H1 (cell line): ENCODE data around the gene TESMIN. TPM values are rescaled to one million over a fixed set of nuclear protein-coding genes. Genes with fewer than 3 reads are reported as not detected.
A peak's percentile ranks its signal among the peaks of the same experiment; 100 is the strongest.

ENCODE experiments used
- CTCF ChIA-PET: fragments of 300-600 bp; sonication (Branson Sonifier 250); formaldehyde crosslinking; loops from one replicate; lab custom pipeline; 2021; ENCODE audit not compliant: partially characterized antibody; lab: Charles Lee
- POLR2A ChIA-PET: fragments of 300-600 bp; sonication (Branson Sonifier 250); formaldehyde crosslinking; loops from one replicate; lab custom pipeline; 2021; ENCODE audit warnings: inconsistent platforms; ENCODE audit not compliant: partially characterized antibody; lab: Charles Lee
- DNase-seq, 2 experiments: peaks; one replicate each; pipeline versions ENCODE4 v3.0.0 to v3.0.0-alpha.2; 2010 to 2022; ENCODE audit warnings: low spot score in 2 of 2, low read depth in 1 of 2, mixed read lengths in 1 of 2
- FAIRE-seq: peaks from 2 replicates; lab custom pipeline; 2011; peaks lifted over from hg19 to GRCh38; lab: Jason Lieb, UNC
- H2AFZ ChIP-seq: 2 replicates; pipeline ENCODE4 v1.8.1; 2012; ENCODE audit warnings: low read length, inconsistent platforms
- H2AK5ac ChIP-seq: 2 replicates; pipeline ENCODE4 v1.6.1; 2013; ENCODE audit warnings: low read depth, low read length
- H2BK120ac ChIP-seq: replicated peaks from 2 replicates; pipeline ENCODE3; 2013; ENCODE audit warnings: low read depth, low read length, inconsistent platforms
- H2BK12ac ChIP-seq: 2 replicates; pipeline ENCODE4 v1.6.1; 2013; ENCODE audit warnings: low read depth, low read length
- H2BK15ac ChIP-seq: 2 replicates; pipeline ENCODE4 v1.6.1; 2013; ENCODE audit warnings: low read length
- H2BK20ac ChIP-seq: 2 replicates; pipeline ENCODE4 v1.6.1; 2013; ENCODE audit warnings: low read length
- H2BK5ac ChIP-seq: 2 replicates; pipeline ENCODE4 v1.6.1; 2013; ENCODE audit warnings: low read depth, low read length
- H3K14ac ChIP-seq: 2 replicates; pipeline ENCODE4 v1.6.1; 2013; ENCODE audit warnings: inconsistent platforms; ENCODE audit not compliant: insufficient read length
- H3K18ac ChIP-seq: 2 replicates; pipeline ENCODE4 v1.6.1; 2013; ENCODE audit warnings: low read length; ENCODE audit errors: extremely low read depth
- H3K23ac ChIP-seq: 2 replicates; pipeline ENCODE4 v1.6.1; 2013; ENCODE audit warnings: inconsistent platforms; ENCODE audit not compliant: insufficient read length
- H3K23me2 ChIP-seq: 2 replicates; pipeline ENCODE4 v1.6.1; 2013; ENCODE audit warnings: low read depth, low read length
- H3K27ac ChIP-seq: 2 replicates; pipeline ENCODE4 v1.6.1; 2011; ENCODE audit warnings: low read depth, low read length, inconsistent platforms
- H3K27me3 ChIP-seq, 4 experiments: replicated peaks in 1 of 4; 1 replicate in 1 of 4; 2 replicates in 3 of 4; pipeline versions ENCODE4 v1.6.1 to v1.8.1; 2011 to 2013; ENCODE audit warnings: low read length in 3 of 4, mild to moderate bottlenecking in 3 of 4, inconsistent platforms in 2 of 4, mixed read lengths in 2 of 4, moderate library complexity in 1 of 4; ENCODE audit not compliant: control insufficient read depth in 3 of 4, insufficient read depth in 3 of 4; ENCODE audit errors: extremely low read depth in 1 of 4
- H3K36me3 ChIP-seq, 4 experiments: 2 replicates each; pipeline versions ENCODE4 v1.6.1 to v1.8.1; 2011 to 2013; ENCODE audit warnings: mild to moderate bottlenecking in 4 of 4, low read length in 3 of 4, moderate library complexity in 2 of 4, control low read depth in 1 of 4, inconsistent platforms in 1 of 4; ENCODE audit not compliant: insufficient read depth in 4 of 4, control insufficient read depth in 2 of 4
- H3K4ac ChIP-seq: replicated peaks from 2 replicates; pipeline ENCODE3; 2013; ENCODE audit warnings: low read length, low read depth, mixed read lengths, inconsistent platforms; ENCODE audit not compliant: insufficient read length
- H3K4me1 ChIP-seq, 4 experiments: replicated peaks in 1 of 4; 1 replicate in 1 of 4; 2 replicates in 3 of 4; pipeline versions ENCODE4 v1.6.1 to v1.8.1; 2011 to 2013; ENCODE audit warnings: low read length in 3 of 4, inconsistent platforms in 2 of 4, mixed read lengths in 1 of 4; ENCODE audit not compliant: insufficient read depth in 4 of 4, control insufficient read depth in 3 of 4
- H3K4me2 ChIP-seq, 2 experiments: 2 replicates each; pipeline versions ENCODE4 v1.6.1 to v1.8.1; 2011 to 2013; ENCODE audit warnings: low read depth in 2 of 2, low read length in 2 of 2, control low read depth in 1 of 2, inconsistent platforms in 1 of 2, mild to moderate bottlenecking in 1 of 2; ENCODE audit not compliant: insufficient read depth in 1 of 2
- H3K4me3 ChIP-seq, 4 experiments: fragments of 200-600, 300-600 bp in 1 of 4; sonication (generic), shearing (Covaris generic), sonication (Bioruptor Twin) in 1 of 4; 2 replicates each; pipeline versions ENCODE4 v1.5.1 to v1.8.1; 2011 to 2016; ENCODE audit warnings: low read length in 4 of 4, low read depth in 3 of 4, control low read depth in 2 of 4, inconsistent platforms in 2 of 4, mild to moderate bottlenecking in 2 of 4, mixed read lengths in 1 of 4, moderate library complexity in 1 of 4; ENCODE audit not compliant: insufficient read depth in 2 of 4; ENCODE audit errors: extremely low read depth in 1 of 4
- H3K56ac ChIP-seq: replicated peaks from 2 replicates; pipeline ENCODE3; 2013; ENCODE audit warnings: low read depth, mild to moderate bottlenecking, mixed read lengths, low read length, inconsistent platforms; ENCODE audit not compliant: insufficient read length
- H3K79me1 ChIP-seq: 2 replicates; pipeline ENCODE4 v1.6.1; 2013; ENCODE audit warnings: low read depth, low read length, control low read depth
- H3K79me2 ChIP-seq, 2 experiments: 2 replicates each; pipeline versions ENCODE4 v1.6.1 to v1.8.1; 2012 to 2013; ENCODE audit warnings: low read length in 2 of 2, mild to moderate bottlenecking in 2 of 2, inconsistent platforms in 1 of 2; ENCODE audit not compliant: insufficient read depth in 2 of 2, control insufficient read depth in 1 of 2
- H3K9ac ChIP-seq, 4 experiments: replicated peaks in 1 of 4; 1 replicate in 1 of 4; 2 replicates in 3 of 4; pipeline versions ENCODE4 v1.6.1 to v1.8.1; 2011 to 2013; ENCODE audit warnings: low read depth in 3 of 4, low read length in 3 of 4, control low read depth in 2 of 4, mild to moderate bottlenecking in 2 of 4, moderate library complexity in 2 of 4, inconsistent platforms in 1 of 4; ENCODE audit errors: extremely low read depth in 1 of 4
- H3K9me3 ChIP-seq, 2 experiments: 2 replicates each; pipeline versions ENCODE4 v1.6.1 to v1.8.1; 2012 to 2013; ENCODE audit warnings: mild to moderate bottlenecking in 2 of 2, moderate library complexity in 2 of 2, control low read depth in 1 of 2, inconsistent platforms in 1 of 2, low read depth in 1 of 2, low read length in 1 of 2, mixed read lengths in 1 of 2; ENCODE audit not compliant: insufficient read depth in 2 of 2
- H4K20me1 ChIP-seq, 2 experiments: replicated peaks in 1 of 2; 2 replicates each; pipeline versions ENCODE3 to v1.8.1; 2011 to 2013; ENCODE audit warnings: inconsistent platforms in 2 of 2, low read length in 2 of 2, mild to moderate bottlenecking in 1 of 2; ENCODE audit not compliant: insufficient read depth in 2 of 2, control insufficient read depth in 1 of 2
- H4K5ac ChIP-seq: 2 replicates; pipeline ENCODE4 v1.6.1; 2013; ENCODE audit warnings: low read length, low read depth, mixed read lengths, inconsistent platforms; ENCODE audit not compliant: insufficient read length
- H4K8ac ChIP-seq: 2 replicates; pipeline ENCODE4 v1.8.0; 2013; ENCODE audit warnings: mild to moderate bottlenecking, moderate library complexity, low read length, inconsistent platforms; ENCODE audit not compliant: insufficient read depth; ENCODE audit errors: extremely low read depth
- H4K91ac ChIP-seq: replicated peaks from 2 replicates; pipeline ENCODE3; 2013; ENCODE audit warnings: low read length, mixed read lengths, inconsistent platforms; ENCODE audit not compliant: insufficient read length
- KDM5A ChIP-seq: fragments of 200-600 bp; IDR thresholded peaks from 2 replicates; pipeline ENCODE4 v1.7.1; 2012; ENCODE audit warnings: mild to moderate bottlenecking, low read length, inconsistent platforms, mixed read lengths
- MAFK ChIP-seq: IDR thresholded peaks from 2 replicates; pipeline ENCODE4 v1.6.1; 2012; ENCODE audit warnings: low read depth, mild to moderate bottlenecking, improper control_type of control experiment, low read length
- RAD21 ChIP-seq, 2 experiments: IDR thresholded peaks in 1 of 2; conservative IDR thresholded peaks in 1 of 2; 2 replicates each; pipeline ENCODE4 v1.6.1; 2011; ENCODE audit warnings: low read depth in 2 of 2, low read length in 2 of 2, improper control_type of control experiment in 1 of 2, inconsistent platforms in 1 of 2, mild to moderate bottlenecking in 1 of 2, moderate library complexity in 1 of 2
- WGBS, 2 experiments: shearing (Covaris generic) in 1 of 2; methylation state at CpG; one replicate each; pipeline versions ENCODE4 v1.1.6 to v1.1.7; 2013 to 2015; ENCODE audit warnings: low lambda C conversion rate in 2 of 2, mixed read lengths in 2 of 2, inconsistent platforms in 1 of 2, low coverage in 1 of 2, missing lambda C conversion rate in 1 of 2; ENCODE audit not compliant: insufficient replicate concordance in 2 of 2, insufficient coverage in 1 of 2, insufficient read length in 1 of 2; ENCODE audit errors: extremely low coverage in 1 of 2, missing lambda C conversion rate in 1 of 2; 5-methylcytosine and 5-hydroxymethylcytosine counted together
- polyA plus RNA-seq, 7 experiments: library from polyadenylated mRNA; depleted of rRNA in 3 of 7; stranded (reverse) in 5 of 7; unstranded in 2 of 7; fragments of >200 nt in 5 of 7; fragments of 200-250 nt in 2 of 7; gene quantifications; 1 replicate in 5 of 7; 2 replicates in 1 of 7; 4 replicates in 1 of 7; pipeline versions ENCODE4 v1.2.1 to v1.2.3, GENCODE V29; 2011 to 2013; ENCODE audit warnings: missing spikeins in 2 of 7, mixed read lengths in 2 of 7
- total RNA-seq: library from RNA; stranded (reverse); fragmentation: NEBNext Ultra II Directional; extraction: Animal tissue kit (Norgen Biotek cat#: 25700); gene quantifications from 2 replicates; pipeline ENCODE4 v1.2.1, GENCODE V29; 2021

The TESMIN gene
- total and polyA plus RNA-seq, 2 of the 8 experiments (the other 6 are each of a cell fraction or from before 2014, with no cell fraction given): 22.6 to 61.1 TPM

DNA sequence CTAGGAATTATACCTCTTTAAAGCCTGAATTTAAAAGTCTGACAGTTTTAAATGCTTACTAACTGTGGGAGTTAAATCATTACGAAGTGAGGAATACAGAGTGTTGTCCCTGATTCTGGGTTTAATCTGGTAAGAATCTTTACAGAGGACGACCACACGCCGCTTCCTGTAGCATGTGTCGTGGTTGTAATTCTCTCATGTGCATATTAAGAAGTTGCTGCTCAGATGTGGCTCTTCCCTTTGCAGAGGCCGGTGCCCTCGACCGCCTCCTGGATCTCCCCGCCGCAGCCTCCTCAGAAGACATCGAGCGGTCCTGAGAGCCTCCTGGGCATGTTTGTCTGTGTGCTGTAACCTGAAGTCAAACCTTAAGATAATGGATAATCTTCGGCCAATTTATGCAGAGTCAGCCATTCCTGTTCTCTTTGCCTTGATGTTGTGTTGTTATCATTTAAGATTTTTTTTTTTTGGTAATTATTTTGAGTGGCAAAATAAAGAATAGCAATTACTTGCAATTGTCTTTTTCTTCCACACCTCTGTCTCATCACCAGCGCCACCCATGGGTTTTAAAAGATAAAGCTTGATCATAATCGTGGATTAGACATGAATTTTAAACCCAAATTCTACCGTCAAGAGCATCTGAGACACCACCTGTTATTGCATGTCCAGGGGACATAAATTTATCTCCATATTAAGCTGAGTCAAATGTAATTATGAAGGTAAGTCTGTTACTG lies 60.5 kb downstream of the TESMIN start:
- Histone ChIP-seq H3K27me3 (peaks cover 0 to 7% (median 1%) of the 10 kb centered on the region in 4 experiments; a peak in 4 of 7 replicates), H3K79me2 (no peaks in the 10 kb centered on the region), H3K4me2 (no peak overlapping the region), H3K4ac (no peak overlapping the region), H4K91ac (no peak overlapping the region), H4K8ac (no peak overlapping the region), H4K5ac (no peak overlapping the region), H2BK15ac (no peak overlapping the region), H3K79me1 (no peaks in the 10 kb centered on the region), H3K9me3 (no peaks in the 10 kb centered on the region; a peak in 1 of 4 replicates), H3K36me3 (peaks cover 0 to 7% (median 2%) of the 10 kb centered on the region in 4 experiments; a peak in 3 of 8 replicates), H2BK120ac (no peak overlapping the region), H2BK5ac (no peak overlapping the region), H2AK5ac (no peak overlapping the region), H3K27ac (no peak overlapping the region), H2AFZ (no peak overlapping the region), H3K23me2 (0 out of 2 replicates have a peak, but pooled peaks cover 1% of the 10 kb centered on the region), H3K56ac (no peak overlapping the region), H3K4me3 (no peak overlapping the region), H3K9ac (no peak overlapping the region), H2BK20ac (no peak overlapping the region), H3K18ac (no peak overlapping the region), H3K23ac (no peak overlapping the region), H3K14ac (no peak overlapping the region), H2BK12ac (no peak overlapping the region), H4K20me1 (peaks cover 0 to 4% of the 10 kb centered on the region in 2 experiments), H3K4me1 (peaks cover 5 to 26% (median 11%) of the 10 kb centered on the region in 4 experiments)
- peak in 1 of 2 experiments; percentile 34 for DNase-seq
- 87% methylated on average over 16 of the region's 16 CpGs; no CpG with 5 or more reads in 1 of the 2 experiments for WGBS, 2 experiments
- POLR2A ChIA-PET: interaction anchor here (0.6 to 1.4 kb wide), 12 partner anchors 8 to 106 kb away, joined by 3 to 6 read pairs (median 4); no protein-coding TSS in a partner anchor
- no peak for FAIRE-seq
- CTCF ChIA-PET: interaction anchor here (0.7 to 2.9 kb wide), 16 partner anchors 9 to 380 kb away, joined by 3 to 13 read pairs (median 3); no protein-coding TSS in a partner anchor
- TF ChIP-seq RAD21 (IDR thresholded peaks at IDR 0.05 in 1 of 2, conservative IDR thresholded peaks at IDR 0.05 in 1 of 2; ENCODE audit: low read depth in 2 of 2, low read length in 2 of 2) (peak in 1 of 2 experiments; percentile 24; a peak in 1 of 4 replicates), MAFK (0 out of 2 replicates have a peak, but pooled peaks have one; percentile 2), KDM5A (no peak)
